Stimulated activated CD8-positive, alpha-beta memory T cell treated with anti-CD3 and anti-CD28 coated beads, Interleukin-7, amount 100 ng/mL, for 24 hours (primary cell): ENCODE measurements around the gene CD300H.
"Not testable (repeated sequence)": the region's sequence is repeated elsewhere in the genome, so short reads cannot be mapped to it uniquely, and the experiment has no call there.

ENCODE experiments used
- DNase-seq: peaks from one replicate; pipeline ENCODE4 v3.0.0-alpha.2; 2020; ENCODE audit warnings: low read depth

CD300H gene

GRCh38 chr17:74584292-74585060 lies 17.2 kb upstream of the CD300H start:
- no peak for DNase-seq

DNA sequence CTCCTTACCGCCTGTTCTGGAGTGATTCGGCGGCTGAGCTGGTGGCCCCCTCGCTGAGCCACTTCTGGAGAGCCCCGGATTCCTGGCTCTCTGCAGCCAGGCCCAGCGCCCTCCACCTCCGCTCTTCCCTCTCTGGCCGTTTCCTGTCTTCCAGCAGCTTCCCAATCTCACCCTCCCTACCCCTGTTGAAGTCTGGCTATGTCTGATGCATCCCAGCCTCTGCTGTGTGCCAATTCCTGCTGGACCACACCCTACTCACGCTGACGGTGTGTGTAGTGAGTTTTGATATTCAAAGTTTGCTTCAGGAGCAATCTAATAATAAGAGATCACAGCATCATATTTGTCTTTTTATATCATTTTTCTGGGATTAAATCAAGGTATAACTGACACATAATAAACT lies 15.3 kb upstream of the CD300H start:
- no peak for DNase-seq

DNA sequence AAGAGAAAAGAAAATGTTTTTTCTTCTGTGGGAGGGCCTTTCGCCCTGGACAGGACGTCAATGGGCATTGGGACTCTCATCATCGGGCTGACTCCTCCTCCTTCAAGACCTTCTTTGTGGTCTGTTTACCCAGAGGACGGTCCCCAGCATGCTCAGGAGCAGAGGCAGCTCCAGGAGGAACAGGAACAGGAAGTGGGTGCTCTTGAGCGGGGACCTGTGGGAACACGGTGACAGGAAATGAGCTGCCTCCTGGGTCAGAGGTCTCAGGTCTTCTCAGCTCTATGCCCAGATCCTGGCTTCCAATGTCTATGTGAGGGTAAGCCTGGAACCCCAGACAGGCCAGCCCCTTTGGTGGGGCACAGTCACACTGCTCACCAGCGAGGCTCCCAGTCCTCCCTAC lies 12.6 kb upstream of the CD300H start:
- no peak for DNase-seq

- DNase-seq: no peak
Observed at GRCh38 chr17:74578979-74579378, 11.7 kb upstream of the CD300H start.

- no peak for DNase-seq
Observed at GRCh38 chr17:74574489-74575142, 7.3 kb upstream of the CD300H start.

DNA sequence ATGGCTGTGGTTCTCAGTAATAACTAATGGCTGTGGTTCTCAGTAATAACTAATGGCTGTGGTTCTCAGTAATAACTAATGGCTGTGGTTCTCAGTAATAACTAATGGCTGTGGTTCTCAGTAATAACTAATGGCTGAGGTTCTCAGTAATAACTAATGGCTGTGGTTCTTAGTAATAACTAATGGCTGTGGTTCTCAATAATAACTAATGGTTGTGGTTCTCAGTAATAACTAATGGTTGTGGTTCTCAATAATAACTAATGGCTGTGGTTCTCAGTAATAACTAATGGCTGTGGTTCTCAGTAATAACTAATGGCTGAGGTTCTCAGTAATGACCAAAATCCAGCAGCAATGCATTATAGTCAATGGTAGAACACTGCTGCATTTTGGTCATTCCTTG lies 6.3 kb upstream of the CD300H start:
- not testable (repeated sequence) for DNase-seq

GRCh38 chr17:74573169-74573568 lies 5.9 kb upstream of the CD300H start:
- DNase-seq: no peak

DNA sequence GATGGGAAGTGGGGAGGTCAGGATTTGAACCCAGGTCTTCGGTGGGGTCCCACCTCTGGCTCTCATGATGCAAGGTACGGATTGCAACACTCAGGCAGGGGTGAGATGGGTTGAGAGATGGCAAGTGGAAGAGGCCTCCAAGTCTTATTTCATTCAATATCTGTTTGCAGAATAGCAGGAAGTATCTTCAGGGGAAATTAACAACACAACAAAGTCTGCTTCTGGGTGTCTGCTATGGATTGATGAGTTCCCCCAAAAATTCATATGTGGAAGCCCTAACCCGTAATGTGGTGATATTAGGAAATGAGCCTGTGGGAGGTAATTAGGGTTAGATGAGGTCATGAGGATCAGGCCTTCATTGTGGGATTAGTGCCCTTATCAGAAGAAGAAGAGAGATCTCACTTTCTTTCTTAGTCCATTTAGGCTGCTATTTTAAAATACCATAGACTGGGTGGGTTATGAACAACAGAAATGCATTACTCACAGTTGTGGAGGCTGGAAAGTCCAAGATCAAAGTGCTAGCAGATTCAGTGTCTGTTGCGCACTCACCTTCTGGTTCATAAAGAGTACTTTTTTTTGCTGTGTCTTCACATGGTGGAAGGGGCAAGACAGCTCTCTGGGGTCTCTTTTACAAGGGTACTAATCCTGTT lies 4.4 kb upstream of the CD300H start:
- DNase-seq: no peak

DNA sequence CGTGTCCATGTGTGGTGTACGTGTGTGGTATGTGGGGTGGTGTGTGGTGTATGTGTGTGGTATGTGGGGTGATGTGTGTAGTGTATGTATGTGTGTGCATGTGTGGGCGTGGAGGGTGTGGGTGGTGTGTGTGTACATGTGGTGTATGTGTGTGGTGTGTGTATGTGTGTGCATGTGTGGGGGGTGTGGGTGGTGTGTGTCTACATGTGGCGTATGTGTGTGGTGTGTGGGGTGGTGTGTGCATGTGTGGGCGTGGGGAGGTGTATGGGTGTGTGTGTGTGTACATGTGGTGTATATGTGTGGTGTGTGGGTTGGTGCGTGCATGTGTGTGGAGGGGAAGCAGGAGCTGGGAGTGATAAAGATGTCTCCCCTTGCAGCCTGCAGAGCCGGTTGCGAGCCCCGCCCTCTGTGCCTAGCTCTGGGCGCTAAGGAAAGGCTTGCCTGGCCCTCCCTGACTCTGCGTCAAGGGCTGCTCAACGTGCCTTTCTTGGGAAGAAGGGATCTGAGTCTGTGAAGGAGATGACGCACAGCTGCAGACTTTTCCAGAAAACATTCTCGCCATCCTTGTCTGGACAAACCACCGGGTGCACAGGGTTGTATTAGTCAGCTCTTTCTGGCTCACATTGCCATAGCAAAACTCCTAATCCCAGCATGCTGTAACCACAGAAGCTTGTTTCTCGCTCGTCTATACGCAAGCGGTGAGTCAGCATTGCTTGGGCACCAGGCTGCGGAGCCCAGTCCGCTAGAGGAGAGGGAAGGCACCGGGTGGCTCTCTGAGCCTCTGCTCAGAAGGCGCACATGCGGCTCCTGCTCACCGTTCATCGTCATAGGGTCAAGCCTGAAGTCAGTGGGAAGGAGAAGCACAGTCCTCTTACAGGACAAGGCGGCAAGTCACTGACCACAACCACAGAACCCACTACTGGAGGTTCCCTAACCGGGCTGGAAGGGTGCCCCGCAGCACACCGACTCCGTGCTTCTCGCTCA lies 2.0 kb upstream of the CD300H start:
- DNase-seq: no peak

DNA sequence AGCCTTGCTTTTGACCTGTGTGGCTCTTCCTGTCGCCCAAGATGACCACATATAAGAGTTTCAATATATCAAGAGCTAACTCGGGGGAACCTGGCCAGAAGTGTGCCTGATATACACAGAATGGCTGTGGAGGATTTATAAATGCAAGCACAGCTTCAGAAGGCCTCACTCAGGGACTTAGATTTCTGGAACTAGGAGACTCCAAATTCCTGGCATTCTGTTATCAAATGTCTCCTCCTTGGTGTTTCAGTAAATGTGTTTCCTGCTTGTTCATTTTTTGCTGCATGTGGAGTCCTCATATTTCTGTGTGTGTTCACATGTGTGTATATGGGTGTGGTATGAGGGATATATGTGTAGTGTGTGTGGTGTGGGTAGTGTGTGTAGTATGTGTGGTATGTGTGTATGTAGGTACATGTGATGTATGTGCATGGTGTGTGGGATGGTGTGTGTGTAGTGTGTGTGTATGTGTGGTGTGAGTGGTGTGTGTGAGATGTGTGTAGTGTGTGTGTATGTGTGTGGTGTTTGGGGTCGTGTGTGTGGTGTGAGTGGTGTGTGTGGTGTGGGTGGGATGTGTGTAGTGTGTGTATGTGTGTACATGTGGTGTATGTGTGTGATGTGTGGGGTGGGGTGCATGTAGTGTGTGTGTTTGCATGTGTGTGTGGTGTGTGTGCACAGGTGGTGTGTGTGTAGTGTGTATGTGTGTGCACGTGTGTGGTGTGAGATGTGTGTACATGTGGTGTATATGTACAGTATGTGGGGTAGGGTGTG lies 981 bp upstream of the CD300H start:
- DNase-seq: no peak

DNA sequence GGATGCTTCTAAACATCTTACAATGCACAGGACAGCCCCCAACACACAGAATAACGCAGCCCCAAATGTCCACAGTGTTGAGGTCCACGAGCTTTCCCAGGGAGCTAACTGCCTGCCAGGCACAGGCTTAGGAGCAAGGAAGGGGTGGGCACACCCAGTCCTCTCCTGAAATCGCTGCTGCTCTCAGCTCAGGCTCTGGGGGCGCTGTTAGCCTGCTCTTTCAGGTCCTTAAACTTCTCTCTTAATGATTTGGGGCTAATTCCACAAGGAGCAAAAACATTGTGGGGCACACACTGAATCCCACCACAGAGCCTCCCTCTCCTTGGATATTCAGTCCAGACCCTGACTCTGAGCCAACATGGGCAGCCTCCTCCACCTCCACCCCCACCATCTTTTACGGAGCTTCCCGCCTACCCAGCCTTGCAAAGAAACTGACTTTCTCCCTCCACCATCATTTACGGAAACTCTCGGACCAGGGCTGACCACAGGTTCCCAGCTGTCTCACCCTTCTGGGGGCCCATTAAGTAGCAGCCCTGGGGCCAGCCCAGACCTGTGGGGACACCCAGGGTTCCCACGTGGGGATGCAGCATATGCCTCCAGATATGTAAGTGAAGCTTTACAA lies 1.1 kb downstream of the CD300H start:
- no peak for DNase-seq

GRCh38 chr17:74565126-74565525 lies 2.2 kb downstream of the CD300H start:
- no peak for DNase-seq

DNA sequence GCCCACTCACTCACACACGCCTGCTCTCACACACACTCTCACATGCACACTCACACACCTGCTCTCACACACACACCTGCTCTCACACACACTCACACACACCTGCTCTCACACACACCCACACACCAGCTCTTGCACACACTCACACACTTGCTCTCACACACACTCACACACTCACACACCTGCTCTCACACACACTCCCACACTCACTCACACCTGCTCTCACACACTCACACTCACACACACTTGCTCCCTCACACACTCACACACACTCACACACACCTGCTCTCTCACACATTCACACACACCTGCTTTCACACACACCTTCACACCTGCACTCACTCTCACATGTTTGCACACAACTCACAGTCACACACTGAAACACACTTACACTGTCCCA lies 4.0 kb downstream of the CD300H start:
- no peak for DNase-seq

- no peak for DNase-seq
Observed at GRCh38 chr17:74561586-74561985, 5.7 kb downstream of the CD300H start.

DNA sequence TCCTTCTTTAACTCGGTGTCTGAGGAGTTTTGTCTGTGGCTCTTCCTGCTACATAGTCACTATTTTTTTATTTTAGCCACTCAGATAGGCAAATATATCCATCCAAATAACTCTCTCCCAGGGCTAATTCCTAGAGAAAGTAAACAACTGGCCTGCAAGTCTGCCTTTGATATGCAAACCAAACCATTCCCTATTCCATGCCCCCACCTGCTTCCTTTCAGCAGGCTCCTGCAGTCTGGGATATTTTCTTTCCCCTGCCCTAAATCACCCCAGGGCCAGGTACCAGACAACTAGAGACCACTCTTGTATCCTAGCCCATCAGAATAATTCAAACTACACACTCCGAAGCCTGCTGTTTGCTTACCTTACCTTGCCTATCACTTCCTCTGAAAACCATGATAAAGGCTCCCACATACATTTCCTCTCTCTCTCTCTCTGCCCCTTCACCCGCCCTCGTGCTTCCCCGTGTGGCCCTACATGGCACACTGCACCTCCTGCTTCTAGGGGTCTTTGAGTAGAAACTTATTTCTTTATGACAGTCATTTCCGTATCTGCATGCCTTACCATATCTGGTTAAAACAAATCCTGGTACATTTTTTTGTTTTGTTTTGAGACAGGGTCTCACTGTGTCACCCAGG lies 8.3 kb downstream of the CD300H start:
- DNase-seq: no peak

GRCh38 chr17:74558402-74558801 lies 8.9 kb downstream of the CD300H start:
- not testable (repeated sequence) for DNase-seq

- no peak for DNase-seq
Observed at GRCh38 chr17:74555427-74555940, 11.8 kb downstream of the CD300H start.

- no peak for DNase-seq
Observed at GRCh38 chr17:74554909-74555308, 12.4 kb downstream of the CD300H start.

GRCh38 chr17:74552037-74552436 lies 15.3 kb downstream of the CD300H start:
- DNase-seq: no peak

DNA sequence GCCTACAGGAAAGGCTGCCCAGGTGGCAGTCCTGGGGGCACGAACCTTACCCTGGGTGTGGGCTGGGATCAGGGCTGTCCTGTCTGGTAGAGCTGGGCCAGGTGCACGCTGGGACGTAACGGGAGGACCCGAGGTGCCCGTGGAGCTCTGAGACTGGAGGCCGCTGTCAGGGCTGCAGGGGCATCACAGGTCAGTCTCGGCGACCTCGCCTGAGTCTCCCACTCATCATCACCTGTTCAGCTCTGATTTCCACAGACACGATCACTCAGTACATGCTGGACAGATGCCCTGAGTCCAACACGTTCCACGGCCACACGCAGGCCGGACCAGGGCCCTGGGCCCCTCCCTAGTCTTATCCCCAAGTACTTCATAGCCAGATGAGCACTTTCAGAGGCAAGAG lies 16.7 kb downstream of the CD300H start:
- DNase-seq: no peak
